ENCODE measurements around the gene PIGZ.

PIGZ gene, protein sequence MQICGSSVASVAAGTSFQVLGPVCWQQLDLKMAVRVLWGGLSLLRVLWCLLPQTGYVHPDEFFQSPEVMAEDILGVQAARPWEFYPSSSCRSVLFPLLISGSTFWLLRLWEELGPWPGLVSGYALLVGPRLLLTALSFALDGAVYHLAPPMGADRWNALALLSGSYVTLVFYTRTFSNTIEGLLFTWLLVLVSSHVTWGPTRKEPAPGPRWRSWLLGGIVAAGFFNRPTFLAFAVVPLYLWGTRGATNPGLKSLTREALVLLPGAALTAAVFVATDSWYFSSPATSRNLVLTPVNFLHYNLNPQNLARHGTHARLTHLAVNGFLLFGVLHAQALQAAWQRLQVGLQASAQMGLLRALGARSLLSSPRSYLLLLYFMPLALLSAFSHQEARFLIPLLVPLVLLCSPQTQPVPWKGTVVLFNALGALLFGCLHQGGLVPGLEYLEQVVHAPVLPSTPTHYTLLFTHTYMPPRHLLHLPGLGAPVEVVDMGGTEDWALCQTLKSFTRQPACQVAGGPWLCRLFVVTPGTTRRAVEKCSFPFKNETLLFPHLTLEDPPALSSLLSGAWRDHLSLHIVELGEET

DNA sequence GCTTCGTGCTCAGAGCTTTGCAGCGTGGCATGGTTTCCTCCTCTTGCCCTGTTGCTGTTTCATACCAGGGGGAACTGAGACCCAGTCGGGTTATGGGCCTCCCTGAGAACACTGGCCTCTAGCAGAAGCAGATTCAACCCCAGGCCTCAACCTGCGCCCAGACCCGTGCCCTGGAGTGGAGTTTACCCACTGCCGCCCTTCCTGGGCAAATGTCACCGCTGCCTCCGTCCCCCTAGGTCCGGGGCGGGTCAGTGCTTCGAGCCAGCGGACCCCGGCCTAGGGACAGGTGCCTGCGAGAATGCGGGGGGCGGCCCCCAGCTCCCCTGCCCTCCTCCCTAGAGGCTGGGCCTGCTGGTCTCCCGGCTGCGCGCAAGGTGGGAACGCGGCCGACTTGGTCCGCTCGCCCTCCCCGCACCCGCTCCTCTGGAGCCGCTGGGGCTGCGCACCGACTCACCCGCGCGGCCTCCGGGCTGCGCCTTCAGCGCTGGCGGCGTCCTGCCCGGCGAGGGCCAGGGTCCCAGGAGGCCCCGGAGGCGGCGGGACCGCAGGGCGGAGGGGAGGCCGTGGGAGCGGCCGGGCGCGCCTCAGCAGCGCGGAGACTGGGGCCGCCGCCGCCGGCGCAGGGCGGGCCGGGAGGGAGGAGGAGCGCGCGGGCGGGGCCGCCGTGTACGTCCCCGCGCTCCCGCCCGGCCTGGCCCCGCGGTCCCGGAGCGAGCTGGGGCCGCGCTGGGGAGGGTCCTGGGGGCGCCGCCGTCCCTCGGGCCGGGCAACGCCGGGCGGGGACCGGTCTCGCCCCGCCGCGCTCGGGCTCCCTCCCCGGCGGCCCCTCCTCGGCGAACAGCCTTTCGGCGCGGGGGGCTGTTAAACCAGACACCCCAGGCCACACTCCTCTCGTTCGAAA is at the start of gene PIGZ:
TSS of gene PIGZ (minus strand) at position 601 of the 901 bp plus-strand sequence. CDS start 16,802 bp downstream, outside the sequence.
- no peak for DNase-seq (ENCODE audit: low spot score)

DNA sequence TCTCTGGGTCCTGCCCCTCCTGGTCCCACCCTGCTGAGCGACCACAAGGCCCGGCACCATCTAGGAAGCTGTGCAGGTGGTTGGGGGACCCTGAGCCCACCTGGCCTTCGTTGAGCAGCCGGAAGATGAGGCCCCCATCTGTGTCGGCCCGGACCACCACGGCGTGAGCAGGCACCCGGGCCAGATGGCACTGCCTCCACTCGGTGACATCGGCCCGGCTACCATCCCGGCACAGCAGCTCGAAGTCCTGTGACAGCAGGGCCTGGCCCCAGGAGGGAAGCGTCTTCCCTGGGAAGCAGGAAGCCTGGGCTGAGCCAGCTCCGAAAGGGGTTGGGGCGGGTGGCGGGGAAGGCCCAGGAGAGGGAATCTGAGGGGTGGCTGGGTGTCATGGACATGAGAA is 48.4 kb upstream of the PIGZ start:
- no peak for DNase-seq (ENCODE audit: low spot score)

DNA sequence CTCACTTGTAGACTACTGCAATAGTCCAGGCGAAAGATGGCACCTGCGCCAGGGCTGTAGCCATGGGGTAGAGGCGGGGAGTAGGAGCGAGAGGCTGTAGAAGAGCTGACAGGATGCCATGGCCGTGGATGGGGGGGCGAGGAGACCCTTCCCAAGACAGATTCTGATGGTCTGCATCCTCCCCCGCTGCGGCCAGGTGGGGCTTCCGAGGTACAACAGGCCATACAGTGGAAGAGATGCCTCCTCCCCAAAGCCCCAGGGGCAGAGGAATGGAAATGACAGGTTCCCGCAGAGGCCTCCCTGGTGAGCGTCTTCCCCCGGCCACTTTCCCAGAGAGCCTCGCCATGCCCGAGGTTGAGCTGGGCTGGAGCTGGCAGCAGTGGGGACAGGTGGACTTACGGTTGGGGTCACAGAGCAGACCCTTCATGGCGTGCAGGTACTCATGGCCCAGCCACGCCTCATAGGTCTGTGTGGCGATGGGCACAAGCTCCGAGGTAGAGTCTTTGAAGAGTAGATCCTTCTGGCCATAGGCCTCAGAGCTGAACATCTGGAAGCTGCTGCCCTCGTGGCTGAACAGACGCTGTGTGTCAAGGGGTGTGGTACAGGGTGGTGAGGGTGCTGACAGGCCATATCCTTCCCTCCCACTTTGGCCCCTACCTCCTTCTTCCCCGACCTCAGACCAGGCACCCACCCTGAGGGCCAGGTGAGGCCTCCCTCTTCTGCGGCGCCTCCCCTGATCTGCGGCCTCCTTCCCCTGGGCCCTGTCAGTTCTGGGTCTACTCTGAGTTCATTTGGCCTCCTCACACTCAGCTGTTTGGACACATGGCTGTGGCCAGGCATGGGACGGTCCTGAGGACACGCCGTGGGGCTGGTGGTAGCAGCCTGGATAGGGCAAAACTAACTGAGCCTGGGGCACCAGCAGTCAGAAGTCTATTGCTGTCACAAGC is 47.4 kb upstream of the PIGZ start:
- DNase-seq (ENCODE audit: low spot score): no peak

DNA sequence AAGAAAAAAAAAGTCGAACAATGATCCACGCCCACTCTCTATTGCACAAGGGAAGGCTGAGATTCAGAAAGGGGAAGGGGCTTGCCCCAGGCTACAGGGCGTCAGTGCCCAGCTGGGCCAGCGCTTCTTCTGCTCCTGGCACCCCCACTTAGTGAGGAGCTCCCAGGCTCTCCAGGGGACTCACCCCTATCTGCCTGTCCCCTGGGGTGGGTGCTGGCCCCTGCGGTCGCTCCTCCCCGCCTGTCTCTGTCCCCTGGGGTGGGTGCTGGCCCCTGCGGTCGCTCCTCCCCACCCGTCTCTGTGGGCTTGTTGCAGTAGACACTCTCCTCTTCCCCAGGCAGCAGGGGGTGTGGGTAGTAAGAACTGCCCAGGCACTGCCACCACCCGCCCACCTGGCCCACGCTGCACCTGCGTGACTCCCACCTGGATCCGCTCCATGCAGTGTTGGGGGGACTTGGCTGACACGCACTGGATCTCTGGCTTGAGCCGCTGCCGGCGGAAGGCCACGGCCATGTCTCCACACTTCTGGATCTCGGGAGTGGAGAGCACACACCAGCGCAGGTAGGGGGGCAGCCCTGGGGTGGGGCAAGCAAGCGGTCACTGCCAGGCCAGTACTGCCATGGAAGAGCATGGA is 46.4 kb upstream of the PIGZ start:
- no peak for DNase-seq (ENCODE audit: low spot score)

DNA sequence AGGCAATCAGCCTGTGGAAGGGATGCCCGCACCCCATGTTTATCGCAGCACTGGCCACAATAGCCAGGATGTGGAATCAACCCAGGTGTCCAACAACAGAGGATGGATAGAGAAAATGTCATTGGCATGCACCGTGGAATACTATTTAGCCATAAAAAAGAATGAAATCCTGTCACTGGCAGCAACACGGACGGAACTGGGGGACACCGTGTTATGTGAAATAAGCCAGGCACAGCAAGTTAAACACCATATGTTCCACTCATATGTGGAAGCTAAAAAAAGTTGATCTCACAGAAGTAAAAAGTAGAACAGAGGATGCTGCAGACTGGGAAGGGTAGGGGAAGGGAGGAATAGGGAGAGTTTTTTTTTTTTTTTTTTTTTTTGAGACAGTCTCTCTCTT is 45.4 kb upstream of the PIGZ start:
- no peak for DNase-seq (ENCODE audit: low spot score)

DNA sequence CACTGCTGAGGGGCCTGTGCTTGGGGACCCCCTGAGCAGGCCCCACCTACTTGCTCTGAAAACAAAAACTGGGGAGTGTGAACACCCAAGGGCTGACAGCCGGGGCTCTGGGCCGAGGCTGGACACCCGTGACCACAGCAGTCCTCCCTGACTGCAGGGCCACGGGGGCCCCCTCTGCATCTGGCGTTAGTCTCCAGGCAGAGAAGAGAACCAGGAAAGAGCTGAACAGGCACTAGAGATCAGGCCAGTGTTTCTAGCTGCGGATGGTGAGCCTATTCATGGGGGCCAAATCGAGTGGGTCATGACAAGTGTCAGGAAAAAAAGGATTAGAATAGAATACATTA is 43.9 kb upstream of the PIGZ start:
- DNase-seq (ENCODE audit: low spot score): no peak

DNA sequence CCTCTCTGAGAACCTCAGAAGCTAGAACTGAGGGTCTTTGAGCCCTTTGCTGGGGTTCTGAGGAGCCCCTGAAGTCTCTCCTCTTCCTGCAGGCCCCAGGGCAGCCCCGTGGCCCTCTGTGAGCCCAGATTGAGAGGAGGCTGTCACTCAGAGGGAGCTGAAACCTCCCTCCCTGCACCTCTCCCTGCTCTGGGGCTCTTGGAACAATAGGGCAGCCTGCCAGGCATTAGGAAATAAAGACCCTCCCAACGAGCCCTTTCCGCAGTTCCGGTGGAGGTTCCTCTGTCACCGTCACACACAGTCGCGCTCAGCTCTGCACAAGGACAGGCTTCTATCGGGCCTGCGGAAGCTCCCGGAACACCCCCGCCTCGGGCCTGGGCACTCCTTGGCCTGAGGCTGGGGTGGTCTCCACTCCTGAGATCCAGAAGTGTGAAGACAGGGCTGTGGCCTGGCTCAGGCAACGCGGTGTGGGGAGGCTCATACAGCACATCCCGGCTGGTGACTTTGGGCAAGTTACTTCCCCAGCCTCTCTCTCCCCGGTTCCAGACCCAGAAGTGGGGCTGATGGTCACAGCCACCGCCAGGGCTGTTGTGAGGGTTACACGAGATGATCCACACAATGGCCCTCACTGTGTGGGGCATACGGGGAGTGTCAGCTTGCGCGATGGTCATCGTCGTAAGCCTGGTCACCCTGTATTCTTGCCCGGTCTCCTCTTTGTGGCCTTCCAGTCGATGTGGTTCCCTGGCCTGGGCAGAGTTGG is 43.3 kb upstream of the PIGZ start:
- DNase-seq (ENCODE audit: low spot score): no peak

DNA sequence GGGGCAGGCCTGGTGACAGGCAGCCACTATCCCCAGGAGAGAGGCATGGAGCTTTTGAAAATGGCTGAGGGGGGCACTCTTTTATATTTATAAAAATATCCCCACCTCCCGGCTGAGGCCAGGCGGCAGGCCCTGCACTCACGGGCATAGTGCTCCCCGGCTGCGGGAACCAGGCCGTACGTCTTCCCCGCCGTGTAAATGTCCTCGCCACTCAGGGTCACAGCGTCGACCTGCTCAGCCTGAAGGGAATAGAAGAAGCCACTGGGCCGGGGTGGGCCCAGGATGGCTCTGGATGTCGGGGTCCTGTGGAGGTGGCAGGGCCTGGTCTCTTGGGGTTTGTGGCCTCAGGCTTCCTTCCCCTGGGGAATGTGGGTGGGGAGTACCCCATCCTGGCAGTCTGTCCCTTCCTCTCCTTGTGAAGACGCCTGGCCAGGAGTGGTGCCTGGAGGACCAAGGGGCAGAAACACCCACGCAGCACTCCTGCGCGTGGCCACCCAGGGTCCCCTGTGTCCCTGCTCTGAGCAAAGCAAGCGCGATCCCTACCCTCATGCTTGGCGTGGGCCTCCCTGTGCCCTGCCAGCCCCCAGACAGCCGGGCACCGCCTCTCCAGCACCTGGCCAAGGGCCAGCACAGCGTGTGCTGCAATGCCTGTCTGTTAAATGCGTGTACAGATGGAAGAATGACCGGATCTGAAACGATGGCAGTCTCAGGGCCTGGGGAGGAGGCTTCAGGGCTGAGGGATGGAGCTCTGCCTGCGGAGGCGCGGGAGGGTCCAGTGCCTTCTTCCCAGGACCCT is 42.1 kb upstream of the PIGZ start:
- no peak for DNase-seq (ENCODE audit: low spot score)

DNA sequence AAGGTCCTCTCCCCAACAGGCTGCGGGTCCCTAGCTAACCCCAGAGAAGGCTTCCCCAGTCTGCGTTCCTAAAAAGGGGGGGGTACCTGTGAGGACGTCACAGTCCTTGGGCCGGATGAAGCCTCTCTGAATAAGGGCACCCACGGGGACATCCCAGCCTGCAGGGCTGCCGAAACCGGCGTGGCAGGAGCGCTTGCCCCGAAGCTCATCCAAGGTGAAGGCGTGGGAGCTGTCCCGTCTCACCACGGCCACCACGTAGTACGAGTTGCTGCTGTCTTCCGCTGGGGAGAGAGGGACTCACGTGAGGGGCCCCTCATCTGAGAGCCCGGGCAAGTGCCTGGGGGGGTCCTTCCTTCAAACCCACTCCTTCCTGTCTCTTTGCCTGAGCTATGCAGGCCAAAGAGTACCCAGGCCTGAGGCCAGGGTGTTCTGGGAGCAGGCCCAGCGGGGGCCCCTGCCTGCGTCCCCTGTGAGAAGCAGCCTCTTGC is 40.9 kb upstream of the PIGZ start:
- DNase-seq (ENCODE audit: low spot score): no peak

DNA sequence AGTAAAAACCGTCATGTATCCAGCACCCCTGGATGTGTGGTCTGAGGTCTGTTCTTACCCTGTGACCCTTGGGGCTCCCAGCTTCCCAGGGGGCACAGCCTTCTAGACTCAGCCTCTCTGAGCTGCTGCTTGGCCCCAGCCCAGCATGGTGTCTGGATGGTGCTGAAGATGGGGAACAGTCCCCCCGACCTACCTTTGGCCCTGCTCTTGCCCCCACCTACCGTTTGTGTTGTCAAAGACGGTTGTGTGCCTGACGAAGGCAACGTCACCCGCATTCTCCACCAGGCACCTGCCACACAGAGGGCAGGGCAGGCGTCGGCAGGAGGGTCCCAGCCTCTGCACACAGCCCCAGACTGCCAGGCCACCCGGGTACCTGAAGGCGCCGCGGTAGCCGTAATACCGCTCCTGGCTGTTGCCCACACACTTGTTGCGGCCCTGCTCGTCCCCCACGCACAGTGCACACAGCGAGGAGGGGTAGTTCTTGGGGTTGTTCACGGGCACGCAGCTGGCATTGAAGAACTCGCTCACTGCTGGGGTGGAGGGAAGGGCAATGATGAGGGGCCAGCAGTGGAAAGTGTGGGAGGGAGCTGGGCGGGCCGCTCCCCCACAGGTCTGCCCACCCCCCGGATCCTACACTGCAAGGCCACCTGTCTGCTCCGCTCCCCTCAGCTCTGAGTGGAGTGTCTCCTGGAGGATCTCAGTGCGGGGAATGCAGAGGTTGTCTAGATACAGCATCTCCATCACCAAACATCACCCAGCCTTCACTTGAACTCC is 40.0 kb upstream of the PIGZ start:
- DNase-seq (ENCODE audit: low spot score): no peak

DNA sequence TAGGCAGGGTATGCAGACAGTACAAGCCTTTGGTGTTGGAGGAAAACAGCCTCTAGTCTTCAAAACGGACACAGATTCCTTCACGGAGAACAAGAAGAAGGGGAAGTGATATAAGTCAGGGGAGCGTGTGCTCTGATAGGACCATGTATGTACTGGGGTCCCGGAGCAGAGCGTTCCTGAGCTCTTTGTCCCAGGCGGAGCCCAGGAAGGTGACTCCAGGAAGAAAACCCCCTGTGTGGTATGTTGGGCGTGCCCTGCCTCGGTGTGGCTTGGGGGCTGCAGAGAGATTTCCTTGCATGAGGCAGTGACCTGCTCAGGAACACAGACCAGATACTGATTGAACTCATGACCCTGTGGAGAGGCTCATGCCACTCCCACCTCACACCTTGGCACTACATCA is 39.3 kb upstream of the PIGZ start:
- DNase-seq (ENCODE audit: low spot score): no peak

DNA sequence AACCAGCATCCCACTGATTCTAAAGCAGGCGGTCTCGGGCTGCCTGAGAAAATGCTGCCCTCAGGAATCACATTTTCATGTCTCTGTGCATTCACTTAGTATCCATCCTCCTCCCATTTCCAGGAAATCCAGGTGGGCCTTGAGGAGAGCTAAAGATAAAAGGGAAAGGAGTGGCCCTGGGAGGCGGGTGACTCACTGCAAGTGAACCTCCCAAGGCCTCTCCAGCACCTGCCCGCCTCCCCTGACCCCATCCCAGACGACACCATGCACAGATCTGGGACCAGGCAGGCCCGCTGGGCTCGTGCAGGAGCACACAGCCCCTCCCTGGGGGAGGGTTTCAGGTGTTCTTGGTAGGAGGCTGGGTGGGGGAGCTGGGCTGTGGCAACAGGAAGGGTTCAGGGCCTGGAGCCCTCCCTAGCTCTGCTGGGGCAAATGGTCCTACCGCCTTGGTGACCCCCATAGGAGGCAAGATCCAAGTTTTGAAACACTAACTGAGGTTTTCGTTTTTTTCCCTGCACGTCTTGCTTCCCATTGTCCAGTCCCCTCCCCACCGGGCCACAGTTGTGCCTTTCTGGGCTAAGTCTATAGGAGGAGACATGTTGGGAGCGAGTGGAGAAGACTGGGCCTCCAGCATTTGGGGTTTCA is 38.8 kb upstream of the PIGZ start:
- DNase-seq (ENCODE audit: low spot score): no peak

DNA sequence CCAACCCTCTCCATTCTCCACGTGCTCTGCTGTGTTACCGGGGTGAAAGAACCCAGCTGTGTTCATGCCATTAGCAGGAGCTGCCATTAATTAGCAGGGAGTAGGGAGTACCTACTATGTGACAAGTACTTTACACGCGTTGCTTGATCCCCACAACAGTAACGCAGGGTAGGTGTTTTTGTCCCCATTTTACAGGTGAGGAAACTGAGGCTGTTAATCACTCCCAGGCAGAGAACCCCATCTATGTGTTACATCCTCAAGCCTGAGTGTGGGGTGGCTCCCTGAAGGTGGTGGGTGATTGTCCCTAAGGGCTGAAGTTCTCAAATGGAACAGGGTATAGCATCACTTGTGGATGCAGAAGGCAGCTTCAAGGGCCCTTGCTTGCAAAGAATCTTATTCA is 38.2 kb upstream of the PIGZ start:
- no peak for DNase-seq (ENCODE audit: low spot score)

DNA sequence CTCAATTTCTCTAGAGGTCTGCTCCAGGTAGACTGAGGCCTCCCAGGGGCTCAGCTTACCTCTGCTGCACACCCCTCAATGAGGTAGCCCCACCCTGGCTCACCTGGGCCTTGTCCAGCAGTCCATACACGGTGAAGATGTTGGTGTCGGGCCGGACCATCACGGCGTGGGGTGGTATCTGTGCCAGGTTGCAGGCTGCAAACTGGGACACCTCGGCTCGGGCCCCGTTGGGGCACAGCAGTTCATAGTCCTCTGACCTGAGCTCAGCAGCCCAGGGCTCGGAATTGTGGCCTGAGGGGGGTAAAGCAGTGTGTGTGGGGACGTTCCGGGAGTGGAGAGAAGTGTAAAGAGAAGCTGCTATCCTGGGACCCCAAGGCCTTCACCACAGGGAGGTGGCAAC is 37.8 kb upstream of the PIGZ start:
- DNase-seq (ENCODE audit: low spot score): no peak

DNA sequence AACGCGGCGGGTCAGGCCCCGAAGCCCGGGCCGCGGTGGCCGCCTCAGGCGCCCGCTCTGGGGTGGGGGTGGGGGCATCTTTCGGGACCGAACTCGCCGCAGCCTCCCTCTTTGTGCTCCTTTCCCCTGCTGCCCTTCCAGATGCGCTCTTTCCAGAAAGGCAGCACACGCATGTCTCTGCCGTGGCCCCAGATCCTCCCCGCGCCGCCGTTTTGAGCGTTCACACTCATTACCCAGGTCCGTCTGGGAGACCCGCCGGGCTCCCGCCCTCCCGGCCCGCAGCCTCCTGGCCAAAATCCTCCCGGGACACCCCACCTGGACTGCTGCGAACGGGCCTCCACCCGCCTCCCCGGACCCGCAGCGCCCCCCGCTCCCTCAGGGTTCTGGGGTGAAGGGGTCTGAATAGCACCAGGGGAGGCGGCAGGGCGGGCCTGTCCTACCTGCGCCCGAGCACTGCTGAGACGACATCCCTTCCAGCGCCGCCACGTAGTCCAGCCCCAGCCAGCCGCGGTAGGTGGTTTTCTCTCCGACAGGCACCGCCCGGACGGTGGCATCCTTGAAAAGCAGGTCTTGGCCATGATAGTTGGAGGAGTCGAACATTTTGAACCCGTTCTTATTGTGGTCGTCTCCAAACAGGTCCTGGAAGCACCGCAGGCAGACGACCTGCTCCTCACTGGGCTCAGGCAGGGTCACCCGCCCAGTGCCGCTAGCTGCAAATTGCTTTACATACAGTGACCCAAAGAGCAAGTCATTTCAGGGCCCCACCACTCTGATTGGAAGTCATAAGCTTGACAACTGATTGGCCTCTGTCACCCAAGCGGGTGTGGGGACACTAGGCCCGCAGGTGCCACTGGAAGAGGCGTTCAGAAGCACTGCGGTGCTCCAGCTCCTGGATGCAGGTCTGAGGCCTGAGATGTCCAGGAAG is 35.1 kb upstream of the PIGZ start:
- no peak for DNase-seq (ENCODE audit: low spot score)

DNA sequence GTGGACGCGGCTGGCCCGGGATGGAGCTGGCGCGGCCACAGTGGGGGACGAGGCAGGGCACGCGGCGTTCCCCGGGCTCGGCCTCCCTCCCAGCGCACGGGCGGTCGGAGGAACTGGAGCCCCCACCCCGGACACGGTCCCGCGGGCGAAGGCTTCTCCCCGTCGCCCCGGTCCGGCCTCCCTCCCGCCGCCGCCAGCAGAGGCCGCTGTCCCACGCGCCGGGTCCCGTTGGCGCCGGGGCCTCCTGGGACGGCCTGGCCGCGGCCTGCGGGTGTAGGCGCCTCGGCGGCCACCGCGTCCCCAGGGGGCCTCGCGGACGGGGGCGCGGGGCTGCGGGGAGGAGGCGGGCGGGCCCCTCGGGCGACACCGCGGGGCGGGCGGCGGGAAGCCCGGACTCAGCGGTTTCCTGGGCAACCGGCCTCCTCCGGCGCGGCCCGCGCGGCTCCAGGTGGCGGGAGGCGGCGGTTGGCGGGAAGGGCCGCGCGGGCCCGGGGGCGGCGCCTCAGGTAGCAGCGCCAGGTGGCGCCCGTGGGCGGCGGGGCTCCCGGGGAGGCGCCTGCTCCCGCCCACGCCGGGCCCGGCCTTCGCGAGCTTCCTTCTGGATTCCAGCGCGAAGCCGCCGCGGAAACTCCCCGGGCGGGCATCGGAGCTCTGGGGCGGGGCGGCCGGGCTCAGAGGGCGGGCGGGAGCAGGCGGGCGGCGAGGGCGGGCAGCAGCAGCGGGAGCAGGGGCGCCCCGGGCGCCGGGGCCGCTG is 34.2 kb upstream of the PIGZ start:
- peak; percentile 53 for DNase-seq (ENCODE audit: low spot score)

Measured in kidney capillary endothelial cell (primary cell).